K562 (cell line): ENCODE results near the gene CYP2W1. TPM values are rescaled to one million over a fixed set of nuclear protein-coding genes. Genes with fewer than 3 reads are reported as not detected.

ENCODE experiments used
- ATAC-seq: fragments of 200-7000 bp; cut with Tn5 transposase; 3 replicates; pipeline ENCODE4 v1.9.1; 2020; ENCODE audit warnings: moderate library complexity
- BruUV-seq: library from RNA; stranded (reverse); fragments of 400-500 nt; replicated peaks from 2 replicates; lab custom pipeline; 2021; lab: Mats Ljungman, UMichigan
- CTCF ChIA-PET: fragments of 300-600 bp; formaldehyde crosslinking; extraction: SDS; loops from one replicate; lab custom pipeline; 2021; ENCODE audit warnings: low intra/inter-chr PET ratio; lab: Yijun Ruan, JAX
- POLR2A ChIA-PET: fragments of 300-600, 350-650 bp; sonication (Branson Sonifier 250); formaldehyde crosslinking; extraction: SDS; loops from one replicate; lab custom pipeline; 2021; ENCODE audit warnings: antibody characterized with exemption, inconsistent platforms; lab: Yijun Ruan, JAX
- DNase-seq, 4 experiments: peaks; one replicate each; pipeline versions ENCODE4 v3.0.0 to v3.0.0-alpha.2; 2011 to 2018; ENCODE audit warnings: low spot score in 3 of 4, mixed read lengths in 3 of 4; ENCODE audit errors: extremely low read depth in 1 of 4
- FAIRE-seq: peaks from 2 replicates; lab custom pipeline; 2011; peaks lifted over from hg19 to GRCh38; lab: Jason Lieb, UNC
- H2AFZ ChIP-seq: 2 replicates; pipeline ENCODE4 v1.6.0; 2011; ENCODE audit warnings: low read depth, low read length, control low read depth, inconsistent platforms
- H3K27ac ChIP-seq: fragments of 200-600 bp; 3 replicates; pipeline ENCODE4 v1.8.0; 2011; ENCODE audit warnings: low read depth, mild to moderate bottlenecking, control low read depth, inconsistent platforms, low read length, moderate library complexity, mixed read lengths; ENCODE audit errors: extremely low read depth
- H3K27me3 ChIP-seq, 2 experiments: fragments of 300-600 bp in 1 of 2; 2 replicates in 1 of 2; 3 replicates in 1 of 2; pipeline versions ENCODE4 v1.6.0 to v1.8.0; 2011; ENCODE audit warnings: inconsistent platforms in 2 of 2, low read length in 2 of 2, mild to moderate bottlenecking in 1 of 2, mixed read lengths in 1 of 2, moderate library complexity in 1 of 2; ENCODE audit not compliant: control insufficient read depth in 2 of 2, insufficient read depth in 2 of 2
- H3K36me3 ChIP-seq: fragments of 300-600 bp; 3 replicates; pipeline ENCODE4 v1.8.0; 2011; ENCODE audit warnings: mild to moderate bottlenecking, low read length, inconsistent platforms; ENCODE audit not compliant: control insufficient read depth, insufficient read depth
- H3K4me1 ChIP-seq, 2 experiments: fragments of 200-600 bp in 1 of 2; replicated peaks in 1 of 2; 2 replicates in 1 of 2; 3 replicates in 1 of 2; pipeline versions ENCODE4 v1.5.1 to v1.8.0; 2011; ENCODE audit warnings: inconsistent platforms in 2 of 2, low read length in 2 of 2, mild to moderate bottlenecking in 1 of 2, mixed read lengths in 1 of 2, moderate library complexity in 1 of 2; ENCODE audit not compliant: control insufficient read depth in 2 of 2, insufficient read depth in 2 of 2
- H3K4me2 ChIP-seq: 2 replicates; pipeline ENCODE4 v1.6.1; 2011; ENCODE audit warnings: low read length, control low read depth, inconsistent platforms, mixed read lengths; ENCODE audit not compliant: insufficient read depth
- H3K4me3 ChIP-seq: fragments of 200-600 bp; sonication (generic), shearing (Covaris generic); 2 replicates; pipeline ENCODE4 v1.5.1; 2016; ENCODE audit warnings: control low read depth, inconsistent platforms
- H3K79me2 ChIP-seq: fragments of 200-600 bp; 3 replicates; pipeline ENCODE4 v1.8.0; 2011; ENCODE audit warnings: low read length, inconsistent platforms; ENCODE audit not compliant: control insufficient read depth, insufficient read depth
- H3K9ac ChIP-seq, 2 experiments: 2 replicates each; pipeline versions ENCODE4 v1.6.0 to v1.6.1; 2011; ENCODE audit warnings: low read depth in 2 of 2, low read length in 2 of 2, control low read depth in 1 of 2, inconsistent platforms in 1 of 2, mild to moderate bottlenecking in 1 of 2, mixed read lengths in 1 of 2; ENCODE audit not compliant: insufficient read depth in 1 of 2
- H3K9me1 ChIP-seq: one replicate; pipeline ENCODE4 v1.6.0; 2011; ENCODE audit warnings: inconsistent platforms, mild to moderate bottlenecking, low read length, moderate library complexity; ENCODE audit not compliant: control insufficient read depth, insufficient read depth
- H3K9me3 ChIP-seq: replicated peaks from 2 replicates; pipeline ENCODE4 v1.5.1; 2011; ENCODE audit warnings: low read depth, low read length, inconsistent platforms; ENCODE audit not compliant: control insufficient read depth, insufficient read depth
- H4K20me1 ChIP-seq: replicated peaks from 2 replicates; pipeline ENCODE4 v1.6.1; 2011; ENCODE audit warnings: low read length, inconsistent platforms, mixed read lengths; ENCODE audit not compliant: control insufficient read depth, insufficient read depth
- TAF7 ChIP-seq: fragments of 450-650 bp; IDR thresholded peaks from 2 replicates; pipeline ENCODE4 v1.6.1; 2016; ENCODE audit warnings: missing genetic modification characterization, missing compliant biosample characterization
- ZNF778 ChIP-seq: fragments of 450-650 bp; formaldehyde crosslinking; IDR thresholded peaks from 2 replicates; pipeline ENCODE4 v1.4.0; 2020; ENCODE audit warnings: mild to moderate bottlenecking, moderate library complexity
- WGBS: fragments of 100-300 bp; shearing (Covaris generic); methylation state at CpG from one replicate; pipeline ENCODE4 v1.1.6; 2016; ENCODE audit warnings: low coverage, mixed read lengths; ENCODE audit not compliant: insufficient coverage; ENCODE audit errors: missing lambda C conversion rate; 5-methylcytosine and 5-hydroxymethylcytosine counted together
- in situ Hi-C: fragments of 300-500 bp; cut with MboI; formaldehyde crosslinking; loops from 4 replicates; pipeline ENCODE4 v1.15.0; 2018; ENCODE audit warnings: inconsistent platforms, mixed read lengths
- intact Hi-C: fragments of 100-400 bp; cut with micrococcal nuclease; formaldehyde crosslinking; loops from 2 replicates; pipeline ENCODE4 v1.14.2; 2022
- polyA plus RNA-seq, 8 experiments: library from polyadenylated mRNA; depleted of rRNA in 4 of 8; stranded (reverse) in 5 of 8; unstranded in 3 of 8; fragments of >200 nt; fragmentation: Nextera tagmentation in 2 of 8; fragmentation: Illumina TruSeq in 1 of 8; extraction: Ambion mirVana in 2 of 8; extraction: Trizol in 1 of 8; gene quantifications; 2 replicates each; pipeline versions ENCODE4 v1.2.1 to v1.2.3, GENCODE V29; 2011 to 2014; ENCODE audit warnings: inconsistent platforms in 1 of 8, missing spikeins in 1 of 8
- total RNA-seq, 7 experiments: library from RNA; depleted of rRNA in 6 of 7; stranded (reverse); fragments of >200 nt in 6 of 7; fragmentation: Illumina TruSeq in 2 of 7; extraction: Trizol in 2 of 7; gene quantifications; 2 replicates each; pipeline versions ENCODE4 v1.2.1 to v1.2.3, GENCODE V29; 2011 to 2021; ENCODE audit warnings: low replicate concordance in 1 of 7
- TF ChIP-seq, protein P1 (sequence below): fragments of 450-650 bp; formaldehyde crosslinking; IDR thresholded peaks from 2 replicates; pipeline ENCODE4 v1.4.0; 2020; ENCODE audit warnings: mild to moderate bottlenecking, mixed read lengths

CYP2W1 gene
- total and polyA plus RNA-seq, 9 of the 15 experiments (the other 6 are each of a cell fraction or from before 2014, with no cell fraction given) = not detected

DNA sequence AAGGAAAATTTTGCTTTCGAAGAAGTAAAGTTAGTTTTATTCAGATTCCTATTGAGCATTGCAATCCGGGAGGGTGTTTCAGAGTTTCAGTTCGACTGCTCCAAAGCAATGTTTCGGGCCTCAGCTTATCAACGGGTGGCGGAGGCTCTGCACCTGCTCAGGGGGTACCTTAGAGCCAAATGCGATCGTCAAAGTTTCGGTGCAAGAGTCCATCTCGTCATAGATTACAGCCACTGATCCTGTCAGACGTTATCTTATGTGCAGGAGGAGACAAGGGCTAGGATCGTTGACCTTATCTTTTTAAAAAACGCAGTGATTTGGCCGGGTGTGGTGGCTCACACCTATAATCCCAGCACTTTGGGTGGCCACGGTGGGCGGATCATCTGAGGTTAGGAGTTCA lies 3.8 kb upstream of the CYP2W1 start:
- WGBS = 14% methylated on average over 16 of the region's 16 CpGs
- no peak overlapping the region for H2AFZ ChIP-seq
- FAIRE-seq (no peak), ATAC-seq (no peak), DNase-seq (no peak)
- no TSS peak for BruUV-seq
- intact Hi-C loops (no loop called here), in situ Hi-C loops (loop anchor here (25.0 kb wide), 1 partner anchor 183 kb away; the partner anchor contains the start of gene ZFAND2A)
- H3K79me2 ChIP-seq = peaks cover 12% of the 10 kb centered on the region
- no peak overlapping the region for H3K9ac ChIP-seq
- peaks cover 2 to 42% of the 10 kb centered on the region in 2 experiments; a peak in 3 of 5 replicates for H3K4me1 ChIP-seq
- H4K20me1 ChIP-seq = peaks cover 3% of the 10 kb centered on the region; the same call in 1 of the 2 replicates
- H3K27me3 ChIP-seq = peaks cover 8 to 34% of the 10 kb centered on the region in 2 experiments; a peak in 3 of 5 replicates
- peaks cover 3% of the 10 kb centered on the region; the same call in 1 of the 3 replicates for H3K36me3 ChIP-seq
- H3K9me3 ChIP-seq = no peaks in the 10 kb centered on the region; the same call in 1 of the 2 replicates
- H3K4me2 ChIP-seq = no peak overlapping the region
- POLR2A ChIA-PET = interaction anchor here (0.9 to 1.1 kb wide), 5 partner anchors 8 to 147 kb away, joined by 3 to 4 read pairs (median 3); partner anchors contain the start of gene SUN1
- CTCF ChIA-PET = no interaction called here
- TF ChIP-seq TAF7 (no peak), ZNF778 (CRISPR knock-in tag) (no peak)
- no peak overlapping the region for H3K27ac ChIP-seq
- H3K9me1 ChIP-seq = no peaks in the 10 kb centered on the region
- no peak overlapping the region for H3K4me3 ChIP-seq

DNA sequence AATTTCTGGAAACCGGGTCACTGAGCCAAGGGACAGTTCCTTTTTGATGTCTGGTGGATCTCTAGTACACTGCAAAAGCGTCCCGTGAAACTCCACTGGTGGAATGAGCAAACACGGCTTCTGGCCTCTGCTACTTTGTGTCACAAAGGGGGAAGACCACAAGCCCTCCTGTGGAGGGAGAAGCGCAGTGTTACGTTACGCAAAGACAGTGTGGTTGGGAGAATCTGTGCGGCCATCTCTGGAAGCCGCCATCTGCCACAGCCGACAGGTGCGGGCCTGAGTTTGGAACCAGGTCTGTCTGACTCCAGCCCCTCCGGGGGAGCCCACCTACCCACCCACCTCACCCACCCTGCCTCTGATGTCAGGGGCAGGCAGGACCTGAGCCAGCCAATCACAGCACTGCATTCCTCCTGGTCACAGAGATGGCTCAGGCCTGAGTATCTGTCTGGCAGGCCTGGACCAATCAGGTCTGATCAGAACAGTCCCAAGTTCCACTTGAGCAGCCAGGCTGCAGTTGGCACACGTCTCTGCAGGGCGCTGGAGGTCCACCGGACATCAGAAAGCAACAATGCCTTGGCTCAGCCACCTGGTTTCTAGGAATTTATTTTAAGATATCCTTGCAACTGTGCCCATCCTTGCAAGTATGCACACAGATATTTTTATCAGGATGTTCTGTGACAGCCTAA lies 3.0 kb upstream of the CYP2W1 start:
- CTCF ChIA-PET = no interaction called here
- peak; percentile 29 for FAIRE-seq

More for the DNA sequence above, 3.0 kb upstream of the CYP2W1 start:
- H3K79me2 ChIP-seq = peaks cover 4% of the 10 kb centered on the region
- H3K27ac ChIP-seq = no peak overlapping the region
- DNase-seq = no peak
- intact Hi-C loops = no loop called here
- H3K4me1 ChIP-seq = peaks cover 0 to 48% of the 10 kb centered on the region in 2 experiments; a peak in 2 of 5 replicates
- no peak overlapping the region for H3K4me2 ChIP-seq
- no peaks in the 10 kb centered on the region for H3K9me1 ChIP-seq
- peaks cover 3% of the 10 kb centered on the region; the same call in 1 of the 2 replicates for H4K20me1 ChIP-seq
- peaks cover 10 to 38% of the 10 kb centered on the region in 2 experiments; a peak in 3 of 5 replicates for H3K27me3 ChIP-seq
- peaks cover 3% of the 10 kb centered on the region; the same call in 1 of the 3 replicates for H3K36me3 ChIP-seq
- BruUV-seq = no TSS peak
- ATAC-seq = no peak
- 15% methylated on average over 14 of the region's 15 CpGs for WGBS
- no peaks in the 10 kb centered on the region; the same call in 1 of the 2 replicates for H3K9me3 ChIP-seq
- TF ChIP-seq, protein P1, sequence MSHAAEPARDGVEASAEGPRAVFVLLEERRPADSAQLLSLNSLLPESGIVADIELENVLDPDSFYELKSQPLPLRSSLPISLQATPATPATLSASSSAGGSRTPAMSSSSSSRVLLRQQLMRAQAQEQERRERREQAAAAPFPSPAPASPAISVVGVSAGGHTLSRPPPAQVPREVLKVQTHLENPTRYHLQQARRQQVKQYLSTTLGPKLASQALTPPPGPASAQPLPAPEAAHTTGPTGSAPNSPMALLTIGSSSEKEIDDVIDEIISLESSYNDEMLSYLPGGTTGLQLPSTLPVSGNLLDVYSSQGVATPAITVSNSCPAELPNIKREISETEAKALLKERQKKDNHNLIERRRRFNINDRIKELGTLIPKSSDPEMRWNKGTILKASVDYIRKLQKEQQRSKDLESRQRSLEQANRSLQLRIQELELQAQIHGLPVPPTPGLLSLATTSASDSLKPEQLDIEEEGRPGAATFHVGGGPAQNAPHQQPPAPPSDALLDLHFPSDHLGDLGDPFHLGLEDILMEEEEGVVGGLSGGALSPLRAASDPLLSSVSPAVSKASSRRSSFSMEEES = no peak
- no peak overlapping the region for H2AFZ ChIP-seq
- H3K4me3 ChIP-seq = no peak overlapping the region
- no peak overlapping the region for H3K9ac ChIP-seq
- in situ Hi-C loops = loop anchor here (25.0 kb wide), 1 partner anchor 182 kb away; the partner anchor contains the start of gene ZFAND2A
- POLR2A ChIA-PET = no interaction called here
